ENCODE results near the gene MAGEB5.

Gene MAGEB5

DNA sequence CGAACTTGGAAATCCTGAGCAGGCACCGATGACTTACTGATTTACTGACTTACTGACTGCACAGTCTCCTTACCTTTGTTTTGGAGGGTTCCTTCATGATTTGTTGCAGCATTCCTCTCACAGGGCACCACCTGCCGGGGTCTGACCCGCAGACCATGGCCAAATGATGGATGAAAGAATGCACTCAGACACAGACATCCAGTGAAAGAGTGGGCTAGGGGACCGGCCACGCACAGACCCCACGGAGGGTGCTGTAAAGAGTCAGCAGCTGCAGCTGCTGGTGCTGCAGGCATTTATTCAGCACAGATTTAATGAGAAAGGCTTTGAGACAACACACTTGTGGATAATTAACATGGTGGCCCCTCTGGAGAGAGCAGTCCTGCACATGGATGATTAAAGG lies 3.4 kb downstream of the MAGEB5 start:
- Histone ChIP-seq H3K4me1 (ENCODE audit: insufficient read depth, poor library complexity, severe bottlenecking) (no peaks in the 10 kb centered on the region), H3K4me3 (ENCODE audit: severe bottlenecking) (no peak overlapping the region), H3K36me3 (ENCODE audit: low read depth) (no peaks in the 10 kb centered on the region), H3K27ac (ENCODE audit: poor library complexity, severe bottlenecking) (no peak overlapping the region), H3K9me3 (ENCODE audit: severe bottlenecking) (no peaks in the 10 kb centered on the region), H3K27me3 (ENCODE audit: insufficient read depth, poor library complexity, severe bottlenecking) (no peaks in the 10 kb centered on the region)
- DNase-seq (ENCODE audit: low spot score), result no peak
- ATAC-seq (ENCODE audit: low read depth), result no peak
- TF ChIP-seq, protein P1, sequence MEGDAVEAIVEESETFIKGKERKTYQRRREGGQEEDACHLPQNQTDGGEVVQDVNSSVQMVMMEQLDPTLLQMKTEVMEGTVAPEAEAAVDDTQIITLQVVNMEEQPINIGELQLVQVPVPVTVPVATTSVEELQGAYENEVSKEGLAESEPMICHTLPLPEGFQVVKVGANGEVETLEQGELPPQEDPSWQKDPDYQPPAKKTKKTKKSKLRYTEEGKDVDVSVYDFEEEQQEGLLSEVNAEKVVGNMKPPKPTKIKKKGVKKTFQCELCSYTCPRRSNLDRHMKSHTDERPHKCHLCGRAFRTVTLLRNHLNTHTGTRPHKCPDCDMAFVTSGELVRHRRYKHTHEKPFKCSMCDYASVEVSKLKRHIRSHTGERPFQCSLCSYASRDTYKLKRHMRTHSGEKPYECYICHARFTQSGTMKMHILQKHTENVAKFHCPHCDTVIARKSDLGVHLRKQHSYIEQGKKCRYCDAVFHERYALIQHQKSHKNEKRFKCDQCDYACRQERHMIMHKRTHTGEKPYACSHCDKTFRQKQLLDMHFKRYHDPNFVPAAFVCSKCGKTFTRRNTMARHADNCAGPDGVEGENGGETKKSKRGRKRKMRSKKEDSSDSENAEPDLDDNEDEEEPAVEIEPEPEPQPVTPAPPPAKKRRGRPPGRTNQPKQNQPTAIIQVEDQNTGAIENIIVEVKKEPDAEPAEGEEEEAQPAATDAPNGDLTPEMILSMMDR (IDR thresholded peaks at IDR 0.05; ENCODE audit: poor library complexity, severe bottlenecking), result no peak

DNA sequence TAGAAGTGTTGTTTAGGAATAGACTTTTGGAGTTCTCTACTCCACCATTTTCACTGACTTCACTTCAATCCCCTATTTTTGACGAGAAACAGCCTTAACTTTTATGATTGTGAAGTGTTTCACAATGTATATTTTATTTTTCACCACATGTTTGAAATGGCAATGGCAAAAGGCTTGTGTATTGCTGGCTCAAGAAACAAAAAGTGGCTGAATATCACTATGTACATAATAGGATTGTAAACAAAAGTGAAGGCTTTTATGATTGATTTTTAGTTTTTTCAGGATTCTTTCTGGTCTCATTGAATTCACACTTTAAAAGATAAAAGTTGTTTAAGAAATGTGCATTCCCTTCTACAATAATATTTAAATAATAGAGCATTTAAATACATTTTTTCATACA lies 18.2 kb downstream of the MAGEB5 start:
- no peak for DNase-seq (ENCODE audit: low spot score)
- no peak overlapping the region for H3K4me3 ChIP-seq (ENCODE audit: severe bottlenecking)
- H3K9me3 ChIP-seq (ENCODE audit: severe bottlenecking), result no peaks in the 10 kb centered on the region
- H3K27ac ChIP-seq (ENCODE audit: poor library complexity, severe bottlenecking), result no peak overlapping the region
- no peaks in the 10 kb centered on the region for H3K27me3 ChIP-seq (ENCODE audit: insufficient read depth, poor library complexity, severe bottlenecking)
- H3K4me1 ChIP-seq (ENCODE audit: insufficient read depth, poor library complexity, severe bottlenecking), result no peaks in the 10 kb centered on the region
- TF ChIP-seq, protein P1 (IDR thresholded peaks at IDR 0.05; ENCODE audit: poor library complexity, severe bottlenecking), result no peak
- ATAC-seq (ENCODE audit: low read depth), result no peak
- no peaks in the 10 kb centered on the region for H3K36me3 ChIP-seq (ENCODE audit: low read depth)

GRCh38 chrX:26253526-26253925 lies 37.6 kb downstream of the MAGEB5 start:
- TF ChIP-seq, protein P1 (IDR thresholded peaks at IDR 0.05; ENCODE audit: poor library complexity, severe bottlenecking), result no peak
- ATAC-seq (ENCODE audit: low read depth) (no peak), DNase-seq (ENCODE audit: low spot score) (no peak)
- Histone ChIP-seq H3K27me3 (ENCODE audit: insufficient read depth, poor library complexity, severe bottlenecking) (no peaks in the 10 kb centered on the region), H3K36me3 (ENCODE audit: low read depth) (no peaks in the 10 kb centered on the region), H3K9me3 (ENCODE audit: severe bottlenecking) (no peaks in the 10 kb centered on the region), H3K27ac (ENCODE audit: poor library complexity, severe bottlenecking) (no peak overlapping the region), H3K4me3 (ENCODE audit: severe bottlenecking) (no peak overlapping the region), H3K4me1 (ENCODE audit: insufficient read depth, poor library complexity, severe bottlenecking) (no peaks in the 10 kb centered on the region)

DNA sequence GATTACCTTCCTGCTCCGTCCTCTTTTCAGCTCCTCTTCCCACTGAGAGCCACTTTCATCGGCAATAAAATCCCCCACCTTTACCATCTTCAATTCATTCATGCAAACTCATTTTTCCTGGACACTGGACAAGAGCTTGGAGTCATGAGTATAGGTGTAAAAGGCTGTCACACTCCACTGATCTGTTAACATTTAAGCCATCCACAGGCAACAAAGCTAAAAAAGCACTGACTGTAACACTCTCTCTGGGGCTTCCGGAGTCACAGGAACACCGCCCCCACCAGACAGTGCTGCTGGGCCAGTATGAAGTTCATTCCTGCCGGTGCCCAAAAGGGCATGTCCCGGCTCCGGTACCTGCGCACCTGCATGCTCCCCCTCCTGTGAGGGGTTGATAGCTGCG lies 38.5 kb downstream of the MAGEB5 start:
- Histone ChIP-seq H3K9me3 (ENCODE audit: severe bottlenecking) (no peaks in the 10 kb centered on the region), H3K4me1 (ENCODE audit: insufficient read depth, poor library complexity, severe bottlenecking) (no peaks in the 10 kb centered on the region), H3K36me3 (ENCODE audit: low read depth) (no peaks in the 10 kb centered on the region), H3K27ac (ENCODE audit: poor library complexity, severe bottlenecking) (no peak overlapping the region), H3K27me3 (ENCODE audit: insufficient read depth, poor library complexity, severe bottlenecking) (no peaks in the 10 kb centered on the region), H3K4me3 (ENCODE audit: severe bottlenecking) (no peak overlapping the region)
- no peak for ATAC-seq (ENCODE audit: low read depth)
- TF ChIP-seq, protein P1 (IDR thresholded peaks at IDR 0.05; ENCODE audit: poor library complexity, severe bottlenecking), result no peak
- DNase-seq (ENCODE audit: low spot score), result no peak

DNA sequence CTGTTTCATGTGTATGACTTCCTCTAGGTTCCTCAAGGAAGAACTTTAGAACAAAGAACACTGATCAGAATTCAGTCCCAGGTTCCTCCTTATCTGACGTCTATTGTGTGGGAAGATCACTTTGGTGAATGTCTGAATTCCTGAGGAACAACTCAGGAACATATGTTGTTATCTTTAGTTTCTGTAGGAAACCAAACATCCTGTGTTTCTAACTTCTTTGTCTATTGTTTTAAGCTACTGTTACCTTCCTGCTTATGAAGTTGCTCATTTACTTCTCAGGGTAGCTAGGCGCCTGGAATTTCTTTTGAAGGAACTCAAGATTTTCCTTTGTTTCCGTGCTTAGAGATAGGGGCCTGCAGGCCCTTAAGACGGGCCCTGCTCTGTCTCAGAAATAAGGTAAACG lies 46.2 kb downstream of the MAGEB5 start:
- Histone ChIP-seq H3K27me3 (ENCODE audit: insufficient read depth, poor library complexity, severe bottlenecking) (no peaks in the 10 kb centered on the region), H3K36me3 (ENCODE audit: low read depth) (no peaks in the 10 kb centered on the region), H3K27ac (ENCODE audit: poor library complexity, severe bottlenecking) (peak overlapping the region; percentile 73), H3K4me3 (ENCODE audit: severe bottlenecking) (no peak overlapping the region), H3K4me1 (ENCODE audit: insufficient read depth, poor library complexity, severe bottlenecking) (peaks cover 7% of the 10 kb centered on the region), H3K9me3 (ENCODE audit: severe bottlenecking) (no peaks in the 10 kb centered on the region)
- TF ChIP-seq, protein P1 (IDR thresholded peaks at IDR 0.05; ENCODE audit: poor library complexity, severe bottlenecking), result no peak
- no peak for DNase-seq (ENCODE audit: low spot score)
- peak; percentile 81 for ATAC-seq (ENCODE audit: low read depth)
